MV-4-11 (cell line): Measurements from ENCODE around the gene TBX10.
A peak's percentile ranks its signal among the peaks of the same experiment; 100 is the strongest.
"Not testable (repeated sequence)": the region's sequence is repeated elsewhere in the genome, so short reads cannot be mapped to it uniquely, and the experiment has no call there.

Experiments
- DNase-seq: peaks from one replicate; lab custom pipeline; 2025; lab: John Stamatoyannopoulos, UW

TBX10 gene

GRCh38 chr11:67645521-67646461 lies 6.2 kb upstream of the TBX10 start:
- DNase-seq = no peak

DNA sequence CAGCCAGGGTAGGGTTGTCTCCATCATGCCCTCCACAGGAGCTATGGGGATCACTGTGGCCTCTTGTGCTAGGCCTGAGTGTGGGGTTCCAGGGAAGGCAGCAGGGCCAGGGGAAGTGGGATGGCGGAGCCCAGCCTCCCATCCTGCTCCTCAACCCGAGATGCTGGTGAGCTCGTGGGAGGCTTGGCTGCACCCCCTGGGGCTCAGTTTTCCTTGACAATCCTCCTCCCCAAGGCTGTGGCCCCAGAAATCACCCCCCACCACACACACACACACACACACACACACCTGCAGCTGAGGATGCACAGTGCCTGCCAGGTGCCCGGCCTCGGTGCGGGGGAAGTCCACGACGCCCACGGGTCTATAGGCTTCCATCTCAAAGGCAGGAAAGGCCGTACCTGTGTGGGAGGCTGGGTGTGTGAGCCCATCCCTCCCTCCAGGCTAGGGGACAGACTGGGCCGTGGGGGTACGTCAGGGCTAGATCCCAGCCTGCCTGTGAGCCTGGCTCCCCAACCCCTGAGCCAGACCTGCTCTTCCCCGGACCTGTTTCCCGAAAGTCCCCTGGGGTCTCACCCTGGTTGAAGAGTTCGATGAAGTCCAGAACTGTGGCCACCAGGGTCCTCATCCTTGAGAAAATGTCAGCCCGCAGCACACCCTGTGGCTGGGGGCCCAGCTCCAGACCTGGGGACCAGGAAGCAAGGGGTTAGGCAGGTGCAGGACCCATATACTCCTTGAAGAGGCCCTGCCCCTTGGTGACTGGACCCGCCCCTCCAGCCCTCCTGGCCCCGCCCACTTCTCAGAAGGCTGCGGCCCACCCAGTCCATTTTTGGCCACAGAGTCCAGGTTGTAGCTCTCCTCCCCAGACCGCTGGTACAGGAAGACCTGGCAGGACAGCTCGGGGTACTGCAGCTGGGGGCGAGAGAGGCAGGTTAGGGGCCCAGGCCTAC lies 5.2 kb upstream of the TBX10 start:
- DNase-seq = no peak

DNA sequence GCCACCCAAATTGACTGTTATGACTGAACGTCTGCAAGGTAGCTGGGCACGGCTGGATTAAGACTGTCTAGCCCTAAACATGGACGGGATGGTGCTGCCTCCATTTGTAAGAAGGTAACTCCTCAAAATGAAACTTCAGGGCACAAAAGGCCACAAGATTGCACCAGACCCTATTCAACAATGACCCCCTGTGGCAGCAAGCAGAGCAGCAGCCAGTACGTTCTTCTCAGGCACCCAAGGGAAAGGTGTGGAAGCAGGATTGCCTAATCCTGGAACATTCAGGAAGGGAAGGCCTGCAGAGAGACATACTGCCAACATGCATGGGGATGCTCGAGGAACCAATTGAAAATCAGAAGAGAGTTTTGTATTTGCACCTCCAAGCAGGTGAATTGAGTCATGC lies 4.5 kb upstream of the TBX10 start:
- DNase-seq = peak; percentile 12

DNA sequence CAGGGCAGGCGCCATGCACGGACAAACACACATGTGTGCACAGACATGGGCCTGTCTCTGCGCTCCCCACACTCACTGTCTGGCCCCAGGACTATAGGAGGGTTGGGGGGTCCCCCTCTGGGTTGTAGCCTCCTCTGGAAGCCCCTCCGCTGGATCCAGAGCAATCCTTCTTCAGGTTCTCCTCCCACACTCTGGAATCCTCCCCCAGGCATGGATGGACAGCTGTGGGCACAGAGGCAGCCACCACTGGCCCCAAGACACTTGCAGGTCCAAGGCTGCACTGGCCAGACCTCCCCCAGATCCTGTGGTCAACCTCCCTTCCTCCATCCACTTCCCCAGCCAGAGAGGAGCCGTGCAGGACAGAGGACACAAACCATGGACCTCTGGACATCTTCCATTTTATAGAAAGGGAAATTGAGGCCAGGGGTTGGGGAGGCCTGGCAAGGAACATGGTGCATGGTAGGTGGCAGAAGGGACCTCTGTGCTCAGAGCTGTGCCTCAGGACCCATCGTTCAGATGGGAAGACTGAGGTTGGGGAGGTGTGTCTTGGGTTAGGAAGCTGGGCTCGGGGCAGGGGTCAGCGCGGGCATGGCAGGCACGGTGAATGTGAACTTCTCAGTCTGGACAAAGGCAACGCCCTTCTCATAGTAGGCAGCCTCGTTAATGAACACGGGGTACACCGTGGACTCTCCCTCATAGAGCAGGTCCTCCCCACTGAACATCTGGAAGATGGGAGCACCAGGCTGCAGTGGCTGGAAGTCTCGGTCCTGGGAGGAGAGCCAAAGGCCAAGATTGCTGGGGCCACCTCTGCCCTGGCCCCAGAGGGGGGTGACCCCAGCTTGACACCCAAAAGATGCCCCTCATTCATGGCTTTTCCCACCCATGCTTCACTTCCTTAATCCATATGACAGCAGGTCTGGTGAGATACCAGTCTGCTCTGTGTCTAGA lies 2.9 kb upstream of the TBX10 start:
- no peak for DNase-seq

GRCh38 chr11:67641338-67642172 lies 2.0 kb upstream of the TBX10 start:
- no peak for DNase-seq

GRCh38 chr11:67640758-67641337 lies 1.3 kb upstream of the TBX10 start:
- no peak for DNase-seq

GRCh38 chr11:67640021-67640757 lies 626 bp upstream of the TBX10 start:
- DNase-seq = no peak

DNA sequence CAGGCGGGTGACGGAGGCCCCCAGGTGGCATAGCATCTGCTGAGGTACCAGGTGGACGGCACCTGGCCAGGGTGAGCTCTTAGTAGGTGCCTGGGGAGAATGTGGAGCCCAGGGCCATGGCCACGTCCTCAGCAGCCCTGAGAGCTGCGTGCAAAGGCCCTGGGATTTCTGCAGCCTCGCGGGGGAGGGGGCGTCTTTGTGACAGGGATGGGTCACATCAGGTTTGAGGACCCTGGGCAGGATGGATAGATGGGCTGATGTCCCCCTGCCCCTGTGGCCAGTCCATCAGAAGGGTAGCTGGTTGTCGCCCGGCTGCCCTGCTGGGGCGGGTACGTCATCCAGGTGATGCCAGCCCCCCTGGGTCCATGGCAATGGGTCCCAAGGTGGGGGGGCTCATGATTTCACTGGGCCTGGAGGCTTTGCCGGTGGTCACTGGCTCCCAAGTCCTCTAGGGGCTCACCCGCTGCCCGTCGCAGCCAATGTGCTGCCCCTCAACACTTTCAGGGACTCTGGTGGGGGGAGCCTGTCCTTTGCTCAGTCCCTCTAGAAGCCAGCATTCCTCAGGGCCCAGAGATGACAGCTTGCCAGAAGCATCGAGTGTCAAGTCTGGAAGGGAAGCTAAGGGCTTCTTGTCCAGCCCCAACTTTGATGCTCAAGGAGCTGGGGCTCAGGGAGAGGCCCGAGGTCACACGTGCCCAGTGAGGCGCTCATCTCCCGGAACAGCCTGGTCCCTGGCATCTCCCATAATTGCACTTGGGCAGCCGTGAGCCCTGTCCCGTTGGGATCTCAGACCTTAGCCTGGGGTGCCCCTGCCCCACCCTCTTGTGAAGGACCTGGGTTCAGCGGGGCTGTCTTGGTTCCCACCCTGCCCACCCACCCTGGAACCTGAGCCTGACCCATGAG lies 777 bp downstream of the TBX10 start:
- no peak for DNase-seq

DNA sequence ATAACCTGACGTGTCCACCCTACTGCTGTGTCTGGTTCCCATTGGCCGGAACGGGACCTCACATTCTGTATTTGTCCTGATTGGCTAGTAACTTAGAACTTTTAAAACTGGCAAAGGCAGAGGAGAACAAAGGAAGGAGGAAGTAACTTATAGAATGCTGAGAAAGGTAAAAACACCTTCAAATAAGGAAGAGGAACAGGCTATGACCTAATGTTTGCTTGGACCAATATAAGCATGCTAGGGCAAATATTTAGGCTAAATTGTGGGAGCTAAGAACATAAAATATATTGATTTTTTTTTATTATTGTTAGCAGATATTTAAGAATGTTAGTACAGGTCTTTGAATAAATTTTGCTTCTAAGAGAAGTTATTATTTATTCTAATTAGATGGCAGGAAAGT lies 2.1 kb downstream of the TBX10 start:
- not testable (repeated sequence) for DNase-seq

DNA sequence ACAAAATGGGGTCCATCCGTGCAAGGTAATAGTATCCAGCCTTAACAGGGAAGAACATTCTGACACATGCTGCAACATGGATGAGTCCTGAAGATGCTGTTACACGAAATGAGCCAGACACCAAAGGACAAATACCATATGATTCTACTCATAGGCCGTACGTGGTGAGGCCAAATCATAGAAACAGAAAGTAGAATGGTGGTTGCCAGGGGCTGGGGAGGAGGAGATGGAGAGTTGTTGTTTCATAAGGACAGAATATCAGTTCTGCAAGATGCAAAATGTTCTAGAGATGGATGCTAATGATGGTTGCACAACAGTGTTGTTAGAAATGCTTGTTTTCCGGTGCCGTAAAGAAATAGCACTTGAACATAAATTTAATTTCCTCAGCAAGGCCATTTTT lies 2.6 kb downstream of the TBX10 start:
- DNase-seq = peak; percentile 18

DNA sequence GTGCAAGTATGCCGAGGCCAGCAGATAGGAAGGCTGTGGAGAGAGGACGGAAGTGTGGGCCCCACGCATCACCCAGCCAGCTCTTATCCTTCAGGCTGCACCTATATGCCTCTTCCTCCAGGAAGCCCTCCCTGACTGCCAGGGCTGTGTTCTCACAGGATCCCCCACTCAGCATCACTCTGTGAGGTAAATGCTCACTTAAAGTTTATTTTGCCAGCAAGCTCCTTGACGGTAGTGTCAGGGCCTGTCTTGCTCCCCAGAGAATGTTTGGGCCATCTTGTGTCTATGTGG lies 4.4 kb downstream of the TBX10 start:
- no peak for DNase-seq

- no peak for DNase-seq
Observed at GRCh38 chr11:67634366-67635230, 5.0 kb downstream of the TBX10 start.

GRCh38 chr11:67633758-67634365 lies 5.7 kb downstream of the TBX10 start:
- DNase-seq = no peak

DNA sequence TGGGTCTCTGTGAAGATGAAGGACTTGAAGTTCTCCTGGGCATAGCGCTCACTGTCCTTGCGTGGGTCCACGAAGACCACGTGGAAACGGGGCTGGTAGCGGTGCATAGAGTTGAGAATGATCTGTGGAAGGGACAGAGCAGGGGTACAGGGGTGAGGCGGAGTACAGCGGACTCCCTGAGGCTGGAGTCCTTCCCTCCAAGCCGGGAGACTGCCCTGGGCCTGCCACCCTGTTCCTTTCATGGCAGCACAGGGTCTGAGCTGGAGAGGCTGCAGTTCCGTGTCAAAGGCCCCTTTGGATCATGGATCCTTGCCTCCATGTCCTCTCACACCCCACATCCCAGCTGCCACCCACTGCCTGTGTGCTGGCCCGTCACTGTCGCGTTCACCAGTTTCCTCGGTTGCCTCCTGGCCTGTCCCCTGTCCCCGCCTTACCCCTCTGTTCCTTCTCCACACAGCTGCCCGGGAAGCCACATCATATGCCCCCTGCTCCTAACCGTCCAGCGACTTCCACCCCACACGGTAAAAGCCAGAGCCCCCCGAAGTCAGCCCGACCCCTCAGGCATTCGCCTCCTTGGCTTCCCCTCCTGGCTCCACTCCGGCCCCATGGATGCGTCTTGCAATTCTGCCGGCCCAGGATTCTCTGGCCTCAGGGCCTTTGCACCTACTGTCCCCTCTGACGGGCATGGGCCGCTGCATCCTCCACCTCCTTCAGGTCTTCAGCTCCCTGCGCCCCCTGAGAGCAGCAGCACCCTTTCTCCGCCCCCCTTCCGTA lies 6.4 kb downstream of the TBX10 start:
- DNase-seq = no peak

GRCh38 chr11:67632175-67632981 lies 7.2 kb downstream of the TBX10 start:
- DNase-seq = no peak

GRCh38 chr11:67631853-67632174 lies 7.7 kb downstream of the TBX10 start:
- no peak for DNase-seq
